Astrocyte (in vitro differentiated cells and primary cell): ENCODE measurements around the gene SLC30A1.

Experiments used
- EZH2 ChIP-seq: IDR thresholded peaks from 2 replicates; pipeline ENCODE4 v1.6.1; 2012; ENCODE audit warnings: mild to moderate bottlenecking, low read length, inconsistent platforms; ENCODE audit not compliant: insufficient read depth
- TF ChIP-seq, protein P1 (sequence below): IDR thresholded peaks from 2 replicates; pipeline ENCODE4 v1.5.1; 2011; ENCODE audit warnings: low read depth, mild to moderate bottlenecking, inconsistent platforms, low read length, moderate library complexity; ENCODE audit not compliant: insufficient read depth

DNA sequence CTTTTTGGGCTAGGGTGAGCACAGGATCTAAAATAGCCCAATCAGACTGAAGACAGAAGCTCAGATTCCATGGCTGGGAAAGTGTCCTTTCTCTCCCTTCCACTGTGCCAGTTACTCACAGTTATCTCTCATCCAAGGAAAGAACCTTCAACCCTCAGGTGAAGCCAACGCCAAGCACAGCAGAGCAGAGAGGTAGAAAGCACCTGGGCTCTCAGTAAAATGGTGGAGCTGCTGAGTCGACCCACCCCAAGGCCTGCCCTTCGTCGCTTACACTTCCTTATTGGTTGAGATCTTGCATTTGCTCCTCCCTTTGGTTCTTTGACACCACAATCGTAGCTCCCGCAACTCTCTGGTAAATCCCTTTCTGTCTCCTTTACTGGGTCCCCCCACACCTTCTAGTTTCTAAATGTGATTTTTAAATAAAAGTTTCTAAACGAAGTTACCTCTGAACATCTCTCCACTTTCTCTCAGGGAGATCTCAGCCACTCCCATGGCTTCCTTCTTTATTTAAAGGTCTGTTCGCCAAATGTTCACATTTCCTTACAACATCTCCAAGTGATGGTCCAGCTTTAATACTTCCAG is 27.5 kb upstream of the SLC30A1 start:
- TF ChIP-seq, protein P1, sequence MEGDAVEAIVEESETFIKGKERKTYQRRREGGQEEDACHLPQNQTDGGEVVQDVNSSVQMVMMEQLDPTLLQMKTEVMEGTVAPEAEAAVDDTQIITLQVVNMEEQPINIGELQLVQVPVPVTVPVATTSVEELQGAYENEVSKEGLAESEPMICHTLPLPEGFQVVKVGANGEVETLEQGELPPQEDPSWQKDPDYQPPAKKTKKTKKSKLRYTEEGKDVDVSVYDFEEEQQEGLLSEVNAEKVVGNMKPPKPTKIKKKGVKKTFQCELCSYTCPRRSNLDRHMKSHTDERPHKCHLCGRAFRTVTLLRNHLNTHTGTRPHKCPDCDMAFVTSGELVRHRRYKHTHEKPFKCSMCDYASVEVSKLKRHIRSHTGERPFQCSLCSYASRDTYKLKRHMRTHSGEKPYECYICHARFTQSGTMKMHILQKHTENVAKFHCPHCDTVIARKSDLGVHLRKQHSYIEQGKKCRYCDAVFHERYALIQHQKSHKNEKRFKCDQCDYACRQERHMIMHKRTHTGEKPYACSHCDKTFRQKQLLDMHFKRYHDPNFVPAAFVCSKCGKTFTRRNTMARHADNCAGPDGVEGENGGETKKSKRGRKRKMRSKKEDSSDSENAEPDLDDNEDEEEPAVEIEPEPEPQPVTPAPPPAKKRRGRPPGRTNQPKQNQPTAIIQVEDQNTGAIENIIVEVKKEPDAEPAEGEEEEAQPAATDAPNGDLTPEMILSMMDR, result no peak
- no peak for TF ChIP-seq EZH2
